Liver (tissue), 3 donors: ENCODE measurements around the gene PCDHA5.
"Not testable (repeated sequence)": the region's sequence is repeated elsewhere in the genome, so short reads cannot be mapped to it uniquely, and the experiment has no call there.

Source experiments
- EGR1 ChIP-seq, 2 donors: IDR thresholded peaks; 2 replicates each; pipeline ENCODE4 v1.6.1; 2016 to 2018; ENCODE audit warnings: antibody characterized with exemption in 2 of 2, low read depth in 2 of 2
- GABPA ChIP-seq, 2 donors: IDR thresholded peaks in 1 of 2; conservative IDR thresholded peaks in 1 of 2; 2 replicates each; pipeline ENCODE4 v1.6.1; 2016; ENCODE audit warnings: antibody characterized with exemption in 2 of 2, mild to moderate bottlenecking in 1 of 2, moderate library complexity in 1 of 2
- RAD21 ChIP-seq, 2 donors: IDR thresholded peaks; 2 replicates each; pipeline ENCODE4 v1.6.1; 2016; ENCODE audit warnings: antibody characterized with exemption in 2 of 2, mild to moderate bottlenecking in 2 of 2
- YY1 ChIP-seq: IDR thresholded peaks from 2 replicates; pipeline ENCODE4 v1.6.1; 2016; ENCODE audit warnings: antibody characterized with exemption, mild to moderate bottlenecking
- TF ChIP-seq, protein P1 (sequence below): fragments of 150-350 bp; IDR thresholded peaks from 2 replicates; pipeline ENCODE4 v1.5.1; 2017; ENCODE audit warnings: improper control_type of control experiment, low read depth, low read length; ENCODE audit not compliant: missing input control
- TF ChIP-seq, protein P2 (sequence below): IDR thresholded peaks from 2 replicates; pipeline ENCODE4 v1.6.1; 2016; ENCODE audit warnings: antibody characterized with exemption
- TF ChIP-seq, protein P3 (sequence below): IDR thresholded peaks from 2 replicates; pipeline ENCODE4 v1.6.1; 2016; ENCODE audit warnings: antibody characterized with exemption
- donor health status: healthy.
- donor health status: healthy.

GRCh38 chr5:140787422-140787821 is 34.0 kb upstream of the PCDHA5 start:
- TF ChIP-seq, protein P1, sequence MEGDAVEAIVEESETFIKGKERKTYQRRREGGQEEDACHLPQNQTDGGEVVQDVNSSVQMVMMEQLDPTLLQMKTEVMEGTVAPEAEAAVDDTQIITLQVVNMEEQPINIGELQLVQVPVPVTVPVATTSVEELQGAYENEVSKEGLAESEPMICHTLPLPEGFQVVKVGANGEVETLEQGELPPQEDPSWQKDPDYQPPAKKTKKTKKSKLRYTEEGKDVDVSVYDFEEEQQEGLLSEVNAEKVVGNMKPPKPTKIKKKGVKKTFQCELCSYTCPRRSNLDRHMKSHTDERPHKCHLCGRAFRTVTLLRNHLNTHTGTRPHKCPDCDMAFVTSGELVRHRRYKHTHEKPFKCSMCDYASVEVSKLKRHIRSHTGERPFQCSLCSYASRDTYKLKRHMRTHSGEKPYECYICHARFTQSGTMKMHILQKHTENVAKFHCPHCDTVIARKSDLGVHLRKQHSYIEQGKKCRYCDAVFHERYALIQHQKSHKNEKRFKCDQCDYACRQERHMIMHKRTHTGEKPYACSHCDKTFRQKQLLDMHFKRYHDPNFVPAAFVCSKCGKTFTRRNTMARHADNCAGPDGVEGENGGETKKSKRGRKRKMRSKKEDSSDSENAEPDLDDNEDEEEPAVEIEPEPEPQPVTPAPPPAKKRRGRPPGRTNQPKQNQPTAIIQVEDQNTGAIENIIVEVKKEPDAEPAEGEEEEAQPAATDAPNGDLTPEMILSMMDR, result not testable (repeated sequence)
- TF ChIP-seq, protein P2, sequence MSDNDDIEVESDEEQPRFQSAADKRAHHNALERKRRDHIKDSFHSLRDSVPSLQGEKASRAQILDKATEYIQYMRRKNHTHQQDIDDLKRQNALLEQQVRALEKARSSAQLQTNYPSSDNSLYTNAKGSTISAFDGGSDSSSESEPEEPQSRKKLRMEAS, result not testable (repeated sequence)
- TF ChIP-seq, protein P3, sequence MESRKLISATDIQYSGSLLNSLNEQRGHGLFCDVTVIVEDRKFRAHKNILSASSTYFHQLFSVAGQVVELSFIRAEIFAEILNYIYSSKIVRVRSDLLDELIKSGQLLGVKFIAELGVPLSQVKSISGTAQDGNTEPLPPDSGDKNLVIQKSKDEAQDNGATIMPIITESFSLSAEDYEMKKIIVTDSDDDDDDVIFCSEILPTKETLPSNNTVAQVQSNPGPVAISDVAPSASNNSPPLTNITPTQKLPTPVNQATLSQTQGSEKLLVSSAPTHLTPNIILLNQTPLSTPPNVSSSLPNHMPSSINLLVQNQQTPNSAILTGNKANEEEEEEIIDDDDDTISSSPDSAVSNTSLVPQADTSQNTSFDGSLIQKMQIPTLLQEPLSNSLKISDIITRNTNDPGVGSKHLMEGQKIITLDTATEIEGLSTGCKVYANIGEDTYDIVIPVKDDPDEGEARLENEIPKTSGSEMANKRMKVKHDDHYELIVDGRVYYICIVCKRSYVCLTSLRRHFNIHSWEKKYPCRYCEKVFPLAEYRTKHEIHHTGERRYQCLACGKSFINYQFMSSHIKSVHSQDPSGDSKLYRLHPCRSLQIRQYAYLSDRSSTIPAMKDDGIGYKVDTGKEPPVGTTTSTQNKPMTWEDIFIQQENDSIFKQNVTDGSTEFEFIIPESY, result not testable (repeated sequence)
- TF ChIP-seq RAD21 (IDR thresholded peaks at IDR 0.05); YY1; GABPA (IDR thresholded peaks at IDR 0.05 in 1 of 2, conservative IDR thresholded peaks at IDR 0.05 in 1 of 2); EGR1 (IDR thresholded peaks at IDR 0.05; ENCODE audit: low read depth in 2 of 2): not testable (repeated sequence)
